GM12891 (cell line): ENCODE data around the gene FGF10.

Source experiments
- POLR2A ChIP-seq: IDR thresholded peaks from 2 replicates; pipeline ENCODE4 v1.6.1; 2011; ENCODE audit warnings: low read depth, low read length, control low read depth
- POLR2AphosphoS5 ChIP-seq: IDR thresholded peaks from 2 replicates; pipeline ENCODE4 v1.6.1; 2011; ENCODE audit warnings: low read depth, low read length, control low read depth

DNA sequence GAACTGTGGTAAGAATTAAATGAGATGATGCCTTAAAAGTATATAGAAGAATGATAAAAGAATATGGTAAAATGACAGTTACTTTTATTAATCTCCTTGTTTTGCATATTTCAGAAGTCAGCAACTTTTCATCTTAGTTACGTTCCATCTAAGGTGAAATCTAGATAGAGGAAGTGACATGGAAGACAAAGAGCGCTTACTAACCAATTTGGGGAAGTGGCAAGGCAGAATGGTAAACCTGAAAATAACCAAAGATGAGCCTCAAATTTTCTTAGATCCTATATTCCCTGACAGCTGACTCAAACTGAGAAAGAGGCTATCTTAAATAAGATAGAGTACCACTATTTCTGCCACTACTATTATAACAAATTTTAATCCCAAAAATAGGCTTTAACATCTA, 52.5 kb downstream of the FGF10 start:
- TF ChIP-seq POLR2A (no peak), POLR2AphosphoS5 (no peak)
